Subcutaneous adipose tissue (tissue), 4 donors: ENCODE data around the gene MOB3C. TPM values are rescaled to one million over a fixed set of nuclear protein-coding genes. Genes with fewer than 3 reads are reported as not detected.

Source experiments
- total RNA-seq, 4 donors: library from RNA; depleted of rRNA; stranded (reverse); fragments of >200 nt; gene quantifications; one replicate each; pipeline ENCODE4 v1.1.0, GENCODE V29; 2016
- TF ChIP-seq, protein P1 (sequence below): fragments of 450-650 bp; IDR thresholded peaks from one replicate; pipeline ENCODE4 v1.5.1; 2016; ENCODE audit warnings: low read depth, mild to moderate bottlenecking, control low read depth, antibody characterized with exemption, moderate library complexity

MOB3C gene
- total RNA-seq, 4 donors from 2014 or later, result 14.5 to 19.2 (median 16.4) TPM

DNA sequence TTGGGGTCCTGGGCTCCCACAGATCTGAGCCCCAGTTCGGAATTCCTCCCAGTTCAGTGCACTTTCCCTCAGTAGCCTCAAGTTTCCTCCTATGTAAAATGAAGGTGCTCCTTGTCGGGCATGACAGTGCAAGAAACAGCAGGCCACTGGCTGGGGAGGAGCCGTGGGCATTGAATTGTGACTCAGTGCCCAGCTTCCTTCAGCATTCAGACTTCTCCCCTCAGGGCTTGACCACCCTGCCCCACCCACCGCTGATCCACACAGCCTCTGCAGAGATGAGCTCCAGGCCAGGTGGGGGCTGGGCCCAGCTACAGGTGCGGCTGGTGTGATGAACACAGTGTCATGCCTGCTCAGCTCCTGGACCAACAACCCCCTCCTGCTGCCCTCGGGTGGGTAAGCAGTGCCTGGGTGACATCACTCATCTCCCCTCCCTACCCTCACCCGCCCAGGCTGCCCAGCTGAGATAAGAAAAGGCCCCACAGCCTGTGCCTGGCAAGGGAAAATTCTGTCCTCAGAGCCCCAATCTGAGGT, 4.9 kb downstream of the MOB3C start:
- TF ChIP-seq, protein P1, sequence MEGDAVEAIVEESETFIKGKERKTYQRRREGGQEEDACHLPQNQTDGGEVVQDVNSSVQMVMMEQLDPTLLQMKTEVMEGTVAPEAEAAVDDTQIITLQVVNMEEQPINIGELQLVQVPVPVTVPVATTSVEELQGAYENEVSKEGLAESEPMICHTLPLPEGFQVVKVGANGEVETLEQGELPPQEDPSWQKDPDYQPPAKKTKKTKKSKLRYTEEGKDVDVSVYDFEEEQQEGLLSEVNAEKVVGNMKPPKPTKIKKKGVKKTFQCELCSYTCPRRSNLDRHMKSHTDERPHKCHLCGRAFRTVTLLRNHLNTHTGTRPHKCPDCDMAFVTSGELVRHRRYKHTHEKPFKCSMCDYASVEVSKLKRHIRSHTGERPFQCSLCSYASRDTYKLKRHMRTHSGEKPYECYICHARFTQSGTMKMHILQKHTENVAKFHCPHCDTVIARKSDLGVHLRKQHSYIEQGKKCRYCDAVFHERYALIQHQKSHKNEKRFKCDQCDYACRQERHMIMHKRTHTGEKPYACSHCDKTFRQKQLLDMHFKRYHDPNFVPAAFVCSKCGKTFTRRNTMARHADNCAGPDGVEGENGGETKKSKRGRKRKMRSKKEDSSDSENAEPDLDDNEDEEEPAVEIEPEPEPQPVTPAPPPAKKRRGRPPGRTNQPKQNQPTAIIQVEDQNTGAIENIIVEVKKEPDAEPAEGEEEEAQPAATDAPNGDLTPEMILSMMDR, result no peak

DNA sequence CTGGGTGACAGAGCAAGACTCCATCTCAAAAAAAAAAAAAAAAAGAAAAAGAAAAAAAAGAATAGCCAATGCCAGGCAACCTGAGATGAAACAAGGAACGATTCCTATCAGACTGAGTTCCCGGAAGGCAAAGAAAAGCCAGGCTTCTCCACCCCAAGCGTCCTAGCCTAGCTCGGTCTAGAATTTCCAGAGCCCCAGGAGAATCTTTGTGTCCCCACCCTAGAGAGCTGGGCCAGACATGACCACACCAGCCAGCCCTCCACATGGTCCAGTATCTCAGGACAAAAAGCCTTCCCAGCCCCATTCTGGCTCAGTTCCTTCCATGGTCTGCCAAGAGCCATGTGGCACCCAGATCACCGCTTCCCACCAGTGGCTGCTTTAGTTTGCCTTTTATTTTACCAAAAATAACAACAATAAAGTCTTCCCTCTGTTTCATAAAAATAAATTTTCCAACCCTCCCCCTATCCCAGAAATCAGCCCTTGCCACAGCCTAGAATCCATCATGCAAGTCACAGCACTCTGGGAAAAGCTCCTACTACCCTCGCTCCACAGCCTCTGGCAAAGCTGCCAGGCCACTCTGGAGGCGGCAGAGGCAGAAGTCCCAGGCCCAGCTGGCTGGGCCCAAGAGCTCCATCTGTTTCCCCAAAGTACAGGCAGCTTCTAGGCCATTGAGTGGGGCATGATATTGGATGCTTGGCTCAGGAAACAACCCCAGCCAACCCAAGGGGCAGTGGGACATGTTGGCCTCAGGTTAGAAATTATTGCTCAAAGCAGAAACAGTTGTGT, 9.1 kb downstream of the MOB3C start:
- TF ChIP-seq, protein P1, result no peak

DNA sequence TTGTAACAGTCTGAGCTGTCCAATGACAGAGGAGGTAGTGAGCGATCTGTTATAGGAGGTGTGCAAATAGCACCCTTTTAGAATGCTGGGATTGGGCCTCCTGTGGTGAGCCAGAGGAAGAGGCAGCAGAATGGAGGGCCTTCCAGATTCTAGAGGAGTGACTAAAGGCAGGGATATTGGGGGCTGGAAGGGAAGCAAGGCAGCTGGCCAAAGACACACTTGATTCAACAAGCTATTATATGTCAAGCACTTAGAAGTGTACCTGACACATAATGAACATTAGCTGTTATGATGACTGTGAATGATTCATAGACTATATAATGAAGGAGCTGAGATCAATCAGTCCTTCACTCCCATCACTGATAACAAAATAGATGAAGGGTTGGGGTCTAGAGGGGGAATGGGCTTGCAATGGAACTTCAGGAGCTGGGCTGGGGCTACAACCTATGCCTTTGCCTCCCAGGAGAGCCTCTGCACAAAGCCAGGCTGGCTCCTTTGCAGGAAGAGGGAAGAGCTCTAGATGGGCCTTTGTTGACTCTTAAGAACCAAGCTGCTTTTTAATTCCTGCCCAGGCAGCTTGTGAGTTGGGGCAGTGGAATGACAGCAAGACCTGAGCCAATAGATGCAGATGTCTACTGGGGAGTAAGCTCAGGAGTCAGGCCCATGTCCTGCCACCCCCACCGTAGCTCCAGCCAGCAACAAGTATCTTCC, 10.2 kb downstream of the MOB3C start:
- TF ChIP-seq, protein P1, result no peak

DNA sequence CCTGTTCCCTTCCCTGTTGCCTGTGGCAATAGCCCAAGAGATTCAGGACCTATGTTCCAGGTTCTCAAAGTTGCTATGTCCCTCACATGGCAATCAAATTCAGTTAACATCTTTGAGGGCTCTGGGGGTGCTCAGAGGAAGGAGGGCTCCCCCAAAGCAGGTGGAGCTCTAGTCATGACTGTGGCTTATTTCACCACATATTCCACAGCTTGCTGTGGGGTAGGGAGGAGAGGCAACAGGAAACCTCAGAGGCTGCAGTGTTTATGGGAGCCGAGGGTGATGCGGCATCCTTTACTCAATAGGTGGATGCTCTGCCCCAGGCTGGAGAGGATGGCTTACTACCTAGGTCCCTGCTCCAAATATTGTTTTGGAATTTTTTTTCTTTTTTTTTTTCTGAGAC, 11.4 kb downstream of the MOB3C start:
- TF ChIP-seq, protein P1, result no peak

DNA sequence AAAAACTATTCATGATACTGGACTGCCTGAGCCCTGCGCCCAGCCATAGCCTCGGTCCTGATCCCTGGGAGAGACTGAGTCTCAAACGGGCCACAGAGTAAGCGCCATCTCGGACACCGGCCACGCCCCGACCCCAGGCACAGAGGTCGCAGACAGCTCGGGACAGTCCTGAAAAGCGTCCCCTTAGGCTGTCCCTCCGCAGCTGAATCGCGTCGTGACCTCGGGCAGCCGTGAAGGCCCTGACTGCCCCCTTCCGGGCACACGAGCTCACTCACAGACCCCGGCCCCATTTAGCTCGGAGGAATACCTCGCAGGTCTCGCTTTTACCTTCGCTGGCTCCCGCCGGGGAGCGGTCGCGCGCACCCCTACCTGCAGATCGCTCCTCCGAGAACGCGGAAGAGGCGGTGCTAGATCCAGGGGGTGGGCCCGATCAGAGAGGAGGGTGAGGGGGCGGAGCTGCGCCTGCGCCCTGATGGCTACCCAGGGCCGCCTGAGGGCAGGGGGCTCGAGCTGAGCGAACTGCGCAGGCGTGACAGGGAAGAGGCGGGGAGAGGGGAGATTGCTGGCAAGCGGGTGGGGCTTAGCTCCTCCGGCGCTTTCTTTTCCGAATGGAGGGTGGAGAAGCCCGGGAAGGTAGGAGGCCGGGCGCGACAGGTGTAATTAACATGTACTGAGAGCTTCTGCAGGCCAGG, 12.6 kb downstream of the MOB3C start, which contains the start of gene MKNK1:
Gene MKNK1 (minus strand): TSS at position 411 of the 692 bp plus-strand sequence. CDS start 20,941 bp downstream, outside the sequence.
- TF ChIP-seq, protein P1, result no peak

DNA sequence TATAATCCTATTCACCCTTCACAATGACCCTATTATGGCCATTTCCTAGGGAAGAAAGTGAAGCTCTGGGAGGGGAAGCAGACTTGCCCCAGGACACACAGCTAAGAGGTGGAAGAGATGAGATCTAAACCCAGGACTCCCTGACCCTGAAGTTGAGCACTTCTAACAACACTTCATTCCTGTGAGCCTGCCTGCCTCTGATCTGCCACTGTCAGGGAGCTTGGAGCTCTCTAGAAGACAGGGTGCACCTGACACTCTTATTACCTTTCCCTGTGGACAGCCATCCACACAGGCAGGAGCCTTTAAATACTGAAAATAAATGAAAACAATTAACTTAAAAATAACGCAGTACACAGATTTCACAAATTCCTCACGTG, 13.1 kb downstream of the MOB3C start:
- TF ChIP-seq, protein P1, result no peak
